CD4-positive, alpha-beta T cell (primary cell): ENCODE results near the gene ZNF787. TPM values are rescaled to one million over a fixed set of nuclear protein-coding genes. Genes with fewer than 3 reads are reported as not detected.

Experiments
- ATAC-seq: fragments of 200-7000 bp; cut with Tn5 transposase; one replicate; pipeline ENCODE4 v1.10.0; 2022; ENCODE audit warnings: mild to moderate bottlenecking; ENCODE audit not compliant: poor library complexity
- CTCF ChIA-PET: fragments of 350-600 bp; sonication (Branson Sonifier 250); formaldehyde crosslinking; loops from one replicate; lab custom pipeline; 2021; ENCODE audit warnings: antibody characterized with exemption, inconsistent platforms; lab: Charles Lee
- POLR2A ChIA-PET: fragments of 350-600 bp; sonication (Branson Sonifier 250); formaldehyde crosslinking; loops from one replicate; lab custom pipeline; 2021; ENCODE audit warnings: antibody characterized with exemption, inconsistent platforms; lab: Charles Lee
- DNase-seq, 14 experiments: peaks; one replicate each; pipeline ENCODE4 v3.0.0-alpha.2; 2013 to 2020; ENCODE audit warnings: mixed read lengths in 2 of 14
- H3K27ac ChIP-seq, 2 donors: one replicate each; pipeline versions ENCODE4 v1.5.1 to v1.7.0; 2013; ENCODE audit warnings: low read length in 2 of 2, low read depth in 1 of 2, mild to moderate bottlenecking in 1 of 2
- H3K27me3 ChIP-seq, 2 experiments: 1 replicate in 1 of 2; 2 replicates in 1 of 2; pipeline versions ENCODE4 v1.6.1 to v1.7.0; 2013; ENCODE audit warnings: low read length in 2 of 2, control low read depth in 1 of 2, mild to moderate bottlenecking in 1 of 2, moderate library complexity in 1 of 2; ENCODE audit not compliant: insufficient read depth in 2 of 2, control insufficient read depth in 1 of 2
- H3K36me3 ChIP-seq: one replicate; pipeline ENCODE4 v1.6.1; 2013; ENCODE audit warnings: low read length, control low read depth; ENCODE audit not compliant: insufficient read depth
- H3K4me1 ChIP-seq: one replicate; pipeline ENCODE4 v1.6.1; 2013; ENCODE audit warnings: low read length, control low read depth; ENCODE audit not compliant: insufficient read depth
- H3K4me3 ChIP-seq: one replicate; pipeline ENCODE4 v1.5.1; 2013; ENCODE audit warnings: mild to moderate bottlenecking, low read length, moderate library complexity
- H3K9me3 ChIP-seq, 2 experiments: 1 replicate in 1 of 2; 2 replicates in 1 of 2; pipeline versions ENCODE4 v1.6.1 to v1.7.0; 2013; ENCODE audit warnings: low read length in 2 of 2, mild to moderate bottlenecking in 2 of 2, control low read depth in 1 of 2, moderate library complexity in 1 of 2; ENCODE audit not compliant: control insufficient read depth in 1 of 2, insufficient read depth in 1 of 2
- H3K27ac Mint-ChIP-seq: one replicate; pipeline ENCODE4 v1.8.0; 2020; ENCODE audit warnings: mixed read lengths
- H3K27me3 Mint-ChIP-seq: one replicate; pipeline ENCODE4 v1.8.0; 2021; ENCODE audit warnings: mixed read lengths
- H3K36me3 Mint-ChIP-seq: one replicate; pipeline ENCODE4 v1.8.0; 2021; ENCODE audit warnings: low read depth, mixed read lengths
- H3K4me1 Mint-ChIP-seq: one replicate; pipeline ENCODE4 v1.8.0; 2021; ENCODE audit warnings: low read depth, mixed read lengths
- H3K4me3 Mint-ChIP-seq: one replicate; pipeline ENCODE4 v1.8.0; 2020; ENCODE audit warnings: mild to moderate bottlenecking, mixed read lengths
- H3K9me3 Mint-ChIP-seq: one replicate; pipeline ENCODE4 v1.8.0; 2020; ENCODE audit warnings: mixed read lengths
- CTCF ChIP-seq: fragments of 200-600 bp; IDR thresholded peaks from one replicate; pipeline ENCODE4 v1.8.0; 2022; ENCODE audit warnings: antibody characterized with exemption, mild to moderate bottlenecking
- intact Hi-C, 2 experiments: fragments of 100-400 bp; cut with DNase I in 1 of 2; cut with micrococcal nuclease in 1 of 2; formaldehyde crosslinking; loops; one replicate each; pipeline versions ENCODE4 v1.15.1 to v1.9.0; 2023 to 2025; cut with DNase I, micrococcal nuclease
- total RNA-seq, 174 experiments: library from RNA in 2 of 174; stranded (reverse) in 2 of 174; gene quantifications; one replicate each; pipeline ENCODE4 v1.2.3 and lab custom pipeline; 2021 to 2026

The ZNF787 gene
- total RNA-seq, 2 experiments from 2014 or later: 11.4 to 11.5 TPM

- ATAC-seq (no peak), DNase-seq (peak in 1 of 14 experiments; percentile 19)
- no peak for TF ChIP-seq CTCF
- H3K4me1 Mint-ChIP-seq: peaks cover 69% of the 10 kb centered on the region
- POLR2A ChIA-PET: no interaction called here
- CTCF ChIA-PET: no interaction called here
- Histone ChIP-seq H3K36me3 (no peaks in the 10 kb centered on the region), H3K9me3 (no peaks in the 10 kb centered on the region), H3K4me3 (no peak overlapping the region), H3K4me1 (peaks cover 57% of the 10 kb centered on the region), H3K27me3 (no peaks in the 10 kb centered on the region), H3K27ac (no peak overlapping the region)
- H3K27ac Mint-ChIP-seq: peak overlapping the region; percentile 83
- no peaks in the 10 kb centered on the region for H3K9me3 Mint-ChIP-seq
- H3K36me3 Mint-ChIP-seq: peaks cover 11% of the 10 kb centered on the region
- no peaks in the 10 kb centered on the region for H3K27me3 Mint-ChIP-seq
- peak overlapping the region; percentile 92 for H3K4me3 Mint-ChIP-seq
- intact Hi-C loops: no loop called here
These were observed 3.2 kb downstream of the ZNF787 start for GRCh38 chr19:56117889-56118288.

GRCh38 chr19:56117376-56117884 is 3.7 kb downstream of the ZNF787 start:
- TF ChIP-seq CTCF: no peak
- no peak overlapping the region for H3K4me3 ChIP-seq
- H3K36me3 ChIP-seq: no peaks in the 10 kb centered on the region
- Mint-ChIP-seq H3K36me3 (peaks cover 11% of the 10 kb centered on the region), H3K4me3 (peak overlapping the region; percentile 62), H3K9me3 (no peaks in the 10 kb centered on the region), H3K4me1 (peaks cover 74% of the 10 kb centered on the region), H3K27me3 (no peaks in the 10 kb centered on the region), H3K27ac (no peak overlapping the region)
- POLR2A ChIA-PET: no interaction called here
- H3K27ac ChIP-seq: no peak overlapping the region
- peaks cover 60% of the 10 kb centered on the region for H3K4me1 ChIP-seq
- no peak for ATAC-seq
- H3K27me3 ChIP-seq: no peaks in the 10 kb centered on the region
- no peak for DNase-seq
- intact Hi-C loops: no loop called here
- H3K9me3 ChIP-seq: no peaks in the 10 kb centered on the region
- CTCF ChIA-PET: no interaction called here

DNA sequence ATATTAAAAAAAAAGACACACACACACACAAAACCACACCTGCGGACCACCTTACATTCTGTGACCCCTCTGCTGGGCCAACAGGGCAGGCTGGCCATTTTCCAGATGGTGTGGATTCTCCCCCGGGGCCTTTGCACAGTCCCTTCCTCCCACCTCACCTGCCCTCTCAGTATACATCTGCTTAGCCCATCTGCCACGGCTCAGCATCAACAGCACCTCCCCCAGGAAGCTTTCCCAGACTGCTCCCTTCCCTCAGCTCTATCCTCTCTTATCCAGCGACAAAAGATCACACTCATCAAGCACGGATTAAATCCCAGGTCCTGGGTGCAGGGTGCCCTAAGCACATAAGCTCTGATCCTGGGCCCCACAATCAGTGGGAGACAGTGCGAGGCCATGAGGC is 4.5 kb downstream of the ZNF787 start:
- Histone ChIP-seq H3K9me3 (no peaks in the 10 kb centered on the region), H3K4me1 (peaks cover 64% of the 10 kb centered on the region), H3K36me3 (no peaks in the 10 kb centered on the region), H3K27me3 (no peaks in the 10 kb centered on the region), H3K27ac (peak overlapping the region in 1 of 2 donors; percentile 2), H3K4me3 (no peak overlapping the region)
- no peak for DNase-seq
- H3K4me3 Mint-ChIP-seq: peak overlapping the region; percentile 46
- H3K27me3 Mint-ChIP-seq: no peaks in the 10 kb centered on the region
- no peak for ATAC-seq
- ChIA-PET POLR2A (no interaction called here), CTCF (no interaction called here)
- H3K36me3 Mint-ChIP-seq: peaks cover 11% of the 10 kb centered on the region
- intact Hi-C loops: no loop called here
- TF ChIP-seq CTCF: no peak
- no peak overlapping the region for H3K27ac Mint-ChIP-seq
- peaks cover 74% of the 10 kb centered on the region for H3K4me1 Mint-ChIP-seq
- H3K9me3 Mint-ChIP-seq: no peaks in the 10 kb centered on the region
